Islet of Langerhans (tissue), 1 donor: ENCODE data around the gene KCTD5.
"Not testable (repeated sequence)": the region's sequence is repeated elsewhere in the genome, so short reads cannot be mapped to it uniquely, and the experiment has no call there.

Source experiments
- FAIRE-seq: peaks from one replicate; lab custom pipeline; 2011; peaks lifted over from hg19 to GRCh38; lab: Jason Lieb, UNC

The KCTD5 gene

DNA sequence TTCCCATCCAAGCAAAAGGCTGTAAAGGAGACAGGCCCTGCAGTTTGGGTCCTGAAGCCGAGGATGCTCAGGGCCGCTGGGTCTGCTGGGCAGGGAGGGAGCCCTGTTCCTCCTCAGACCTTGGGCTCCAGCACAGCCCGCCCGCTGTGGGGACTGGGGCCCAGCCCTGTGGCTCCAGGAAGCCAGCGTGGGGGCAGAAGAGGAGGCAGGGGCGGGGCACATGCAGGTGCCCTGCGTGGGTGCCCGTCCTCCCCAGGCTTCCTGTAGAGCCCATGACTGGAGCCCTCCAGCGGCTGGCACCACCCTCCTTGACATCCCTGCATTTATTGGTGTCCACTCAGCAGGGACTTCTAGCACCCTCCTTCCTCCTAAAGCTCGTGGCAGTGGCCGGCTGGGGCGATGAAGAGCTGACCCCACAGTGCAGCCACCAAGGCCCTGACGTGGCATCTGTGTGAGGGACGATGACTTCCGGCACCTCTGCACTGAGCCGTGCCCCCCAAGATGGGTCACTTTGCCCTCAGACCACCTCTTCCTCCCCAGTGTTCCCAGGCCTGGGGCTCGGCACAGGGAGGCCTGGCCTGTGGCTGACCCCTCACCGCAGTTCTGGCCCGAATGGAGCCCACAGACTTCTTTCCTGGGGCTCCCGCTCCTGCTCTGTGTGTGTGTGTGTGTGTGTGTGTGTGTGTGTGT lies 27.8 kb downstream of the KCTD5 start:
- FAIRE-seq = no peak

- no peak for FAIRE-seq
Measured at GRCh38 chr16:2710711-2711231, 28.4 kb downstream of the KCTD5 start.

GRCh38 chr16:2711370-2712062 lies 29.2 kb downstream of the KCTD5 start:
- no peak for FAIRE-seq

GRCh38 chr16:2712063-2712441 lies 29.7 kb downstream of the KCTD5 start:
- FAIRE-seq = no peak

DNA sequence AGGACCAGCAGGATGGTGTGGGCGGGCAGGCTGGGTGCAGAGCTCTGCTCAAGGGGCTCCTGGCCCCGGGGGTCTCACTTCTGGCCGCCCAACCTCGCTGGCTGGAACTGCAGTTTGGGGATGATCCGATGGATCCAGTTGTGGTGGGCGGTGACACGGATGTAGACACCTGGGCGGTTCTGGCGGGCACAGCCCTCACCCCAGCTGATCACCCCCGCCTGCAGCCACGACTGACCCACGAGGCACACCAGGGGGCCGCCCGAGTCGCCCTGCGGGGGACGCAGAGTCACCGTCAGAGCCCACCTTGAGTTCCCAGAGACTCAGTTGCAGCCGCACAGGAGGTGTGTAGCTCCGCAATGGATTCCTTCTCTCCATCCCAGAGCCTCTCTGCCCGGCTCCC lies 30.2 kb downstream of the KCTD5 start:
- FAIRE-seq = no peak

DNA sequence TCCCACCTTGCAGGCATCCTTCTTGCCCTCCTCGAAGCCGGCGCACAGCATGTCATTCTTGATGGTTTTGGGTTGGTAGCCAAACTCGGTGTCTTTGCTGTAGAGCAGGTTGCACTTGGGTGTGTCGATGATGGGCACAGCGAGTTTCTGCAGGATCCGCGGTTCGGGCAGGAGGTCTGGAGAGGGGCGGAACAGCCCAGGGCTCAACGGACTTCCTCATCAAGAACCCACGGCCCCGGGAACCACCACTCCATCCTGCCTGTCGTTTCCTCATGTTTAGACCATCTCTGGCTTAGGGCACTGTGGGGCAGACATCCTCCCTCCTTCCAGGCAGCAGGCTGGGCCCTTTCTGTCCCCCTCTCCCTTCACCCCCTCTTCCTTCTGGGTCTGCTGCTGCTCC lies 31.2 kb downstream of the KCTD5 start:
- FAIRE-seq = no peak

- FAIRE-seq = no peak
Measured at GRCh38 chr16:2713985-2714774, 31.9 kb downstream of the KCTD5 start.

DNA sequence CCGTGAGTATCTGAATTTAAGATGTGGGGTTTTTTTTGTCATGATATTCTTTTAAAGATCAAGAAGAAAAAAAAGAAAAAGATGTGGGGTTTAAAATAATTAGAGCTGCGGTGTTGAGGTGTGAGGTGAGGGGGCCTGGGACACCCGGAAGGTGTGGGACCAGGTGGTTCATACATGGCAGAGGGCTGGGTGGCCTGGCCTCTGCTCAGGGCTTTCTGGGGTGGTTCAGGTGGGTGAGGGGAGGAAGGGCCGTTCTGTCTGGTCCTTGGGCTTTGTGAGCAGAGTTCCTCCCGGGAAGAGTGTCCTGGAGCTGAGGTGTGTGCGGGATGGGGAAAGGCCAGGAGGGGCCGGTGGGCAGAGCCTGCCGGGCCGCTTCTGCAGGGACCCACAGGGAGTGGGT lies 32.7 kb downstream of the KCTD5 start:
- no peak for FAIRE-seq

DNA sequence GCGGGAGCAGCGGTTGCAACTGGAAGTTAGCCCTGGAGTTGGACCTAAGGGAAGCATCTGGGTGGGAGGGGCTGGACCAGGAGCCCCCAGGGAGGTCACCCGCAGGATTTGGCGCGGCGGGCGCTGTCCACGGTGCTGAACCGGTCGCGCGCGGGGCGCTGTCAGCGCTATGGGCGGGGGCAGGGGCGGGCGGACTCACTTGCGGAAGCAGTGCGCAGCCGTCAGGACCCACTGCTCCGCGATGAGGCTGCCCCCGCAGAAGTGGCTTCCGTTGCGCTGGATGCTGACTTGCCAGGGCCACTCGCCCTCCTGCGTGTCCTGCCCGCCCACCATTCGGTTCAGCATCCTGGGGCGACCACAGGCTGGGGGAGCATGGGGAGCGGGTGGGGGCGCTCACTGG lies 33.2 kb downstream of the KCTD5 start:
- FAIRE-seq = no peak

- no peak for FAIRE-seq
Measured at GRCh38 chr16:2715966-2716885, 33.9 kb downstream of the KCTD5 start.

DNA sequence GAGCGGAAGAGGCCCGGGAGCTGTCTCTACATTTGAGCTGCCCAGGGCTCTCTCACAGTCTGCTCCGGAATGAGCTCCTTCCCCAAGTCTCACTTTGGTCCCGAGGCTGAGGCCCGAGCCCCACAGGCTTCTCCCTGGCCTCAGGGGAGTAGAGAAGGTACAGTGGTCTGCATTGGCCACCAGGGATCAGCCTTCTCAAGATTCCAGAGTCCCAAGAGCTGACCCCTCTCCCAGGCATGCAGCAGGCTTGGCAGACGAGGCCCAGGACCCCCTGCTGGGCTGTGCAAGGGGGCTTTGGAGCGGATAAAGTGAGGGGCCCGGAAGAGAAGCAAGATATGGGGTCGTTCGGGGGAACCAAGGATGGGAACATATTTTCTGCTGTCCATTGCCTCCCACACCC lies 34.6 kb downstream of the KCTD5 start:
- no peak for FAIRE-seq

GRCh38 chr16:2717383-2718263 lies 35.3 kb downstream of the KCTD5 start:
- FAIRE-seq = no peak

GRCh38 chr16:2719328-2720063 lies 37.2 kb downstream of the KCTD5 start:
- no peak for FAIRE-seq

DNA sequence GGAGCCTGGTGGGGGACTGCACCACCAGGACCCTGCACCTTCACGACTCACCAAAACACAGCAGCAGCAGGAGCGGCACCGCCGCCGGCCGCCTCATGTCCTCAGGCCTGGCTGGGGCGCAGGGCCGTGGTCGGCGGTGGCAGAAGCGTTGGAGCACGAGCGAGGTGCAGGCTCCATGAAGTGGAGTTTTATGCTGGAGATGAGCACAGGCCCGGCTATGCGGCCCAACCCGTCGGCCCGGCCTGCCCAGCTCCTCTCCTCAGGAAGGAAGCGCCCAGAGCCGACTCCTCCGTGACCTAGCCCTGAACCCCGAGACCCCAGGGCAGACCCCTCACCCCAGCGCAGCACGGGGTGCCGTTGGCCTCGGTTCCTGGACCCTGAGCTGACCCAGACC lies 37.7 kb downstream of the KCTD5 start, which contains the start of gene PRSS27:
Gene PRSS27, minus strand, starts transcription at position 161 of the 394 bp plus-strand sequence. Its CDS starts 64 bp downstream, at position 97.
- no peak for FAIRE-seq

GRCh38 chr16:2720719-2721633 lies 38.7 kb downstream of the KCTD5 start:
- no peak for FAIRE-seq

- FAIRE-seq = not testable (repeated sequence)
Measured at GRCh38 chr16:2721634-2722173, 39.4 kb downstream of the KCTD5 start.

- FAIRE-seq = no peak
Measured at GRCh38 chr16:2724088-2724676, 41.9 kb downstream of the KCTD5 start.

DNA sequence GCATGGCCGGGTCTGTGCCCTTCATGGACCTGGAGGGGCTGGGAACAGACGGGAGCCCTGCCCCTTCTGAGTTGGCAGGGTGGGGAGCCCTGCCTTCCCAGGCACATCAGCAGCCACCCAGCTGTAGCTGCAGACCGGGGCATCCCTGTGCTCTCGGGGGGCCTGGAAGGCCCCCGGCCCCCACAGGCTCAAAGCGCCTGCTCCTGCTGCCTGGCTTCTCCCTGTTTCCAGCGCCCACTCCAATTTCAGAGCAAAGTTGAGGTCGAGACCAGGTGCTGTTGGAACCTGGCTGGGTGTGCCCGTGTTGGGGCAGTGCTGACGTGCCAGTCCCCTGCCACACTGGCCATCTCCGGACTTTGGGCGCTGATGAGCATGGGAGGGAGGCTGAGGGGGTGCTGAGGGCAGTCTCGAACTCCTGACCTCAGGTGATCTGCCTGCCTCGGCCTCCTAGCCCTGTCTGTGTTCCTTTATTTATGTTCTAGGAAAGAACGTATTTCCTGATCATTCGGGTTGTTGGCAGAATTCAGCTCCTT lies 42.6 kb downstream of the KCTD5 start:
- FAIRE-seq = no peak
